ENCODE results near the gene MCM5.

Gene MCM5

GRCh38 chr22:35403356-35403755 is 3.4 kb downstream of the MCM5 start:
- DNase-seq (ENCODE audit: low read depth in 2 of 2): no peak

- no peak for DNase-seq (ENCODE audit: low read depth in 2 of 2)
Observed at GRCh38 chr22:35404176-35404575, 4.2 kb downstream of the MCM5 start.

DNA sequence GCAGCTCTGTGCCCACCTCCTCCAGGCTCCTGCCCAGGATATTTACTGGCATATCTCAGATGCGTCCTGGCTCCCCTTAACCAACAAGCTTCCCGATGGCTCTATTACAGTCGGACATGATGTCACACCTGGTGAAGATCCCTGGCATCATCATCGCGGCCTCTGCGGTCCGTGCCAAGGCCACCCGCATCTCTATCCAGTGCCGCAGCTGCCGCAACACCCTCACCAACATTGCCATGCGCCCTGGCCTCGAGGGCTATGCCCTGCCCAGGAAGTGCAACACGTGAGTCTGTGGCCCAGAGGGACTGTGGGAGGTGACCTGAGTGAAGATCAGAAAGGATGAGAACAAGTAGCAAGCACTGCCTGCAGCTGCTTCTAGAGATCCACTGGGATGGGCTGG is 6.5 kb downstream of the MCM5 start:
- no peak for DNase-seq (ENCODE audit: low read depth in 2 of 2)

GRCh38 chr22:35407362-35407761 is 7.4 kb downstream of the MCM5 start:
- DNase-seq (ENCODE audit: low read depth in 2 of 2): no peak

GRCh38 chr22:35409783-35410662 is 10.1 kb downstream of the MCM5 start:
- no peak for DNase-seq (ENCODE audit: low read depth in 2 of 2)

DNA sequence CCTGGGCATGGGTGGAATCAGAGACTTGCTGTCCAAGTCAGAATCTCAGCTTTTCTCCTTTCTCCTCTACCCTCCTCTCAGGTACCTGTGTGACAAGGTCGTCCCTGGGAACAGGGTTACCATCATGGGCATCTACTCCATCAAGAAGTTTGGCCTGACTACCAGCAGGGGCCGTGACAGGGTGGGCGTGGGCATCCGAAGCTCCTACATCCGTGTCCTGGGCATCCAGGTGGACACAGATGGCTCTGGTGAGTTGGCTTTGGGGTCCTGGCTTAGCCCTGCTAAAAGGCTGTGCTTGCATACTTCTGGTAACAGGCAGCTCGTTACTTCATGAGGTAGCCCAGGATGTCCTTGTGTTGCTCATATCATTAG is 10.7 kb downstream of the MCM5 start:
- no peak for DNase-seq (ENCODE audit: low read depth in 2 of 2)

DNA sequence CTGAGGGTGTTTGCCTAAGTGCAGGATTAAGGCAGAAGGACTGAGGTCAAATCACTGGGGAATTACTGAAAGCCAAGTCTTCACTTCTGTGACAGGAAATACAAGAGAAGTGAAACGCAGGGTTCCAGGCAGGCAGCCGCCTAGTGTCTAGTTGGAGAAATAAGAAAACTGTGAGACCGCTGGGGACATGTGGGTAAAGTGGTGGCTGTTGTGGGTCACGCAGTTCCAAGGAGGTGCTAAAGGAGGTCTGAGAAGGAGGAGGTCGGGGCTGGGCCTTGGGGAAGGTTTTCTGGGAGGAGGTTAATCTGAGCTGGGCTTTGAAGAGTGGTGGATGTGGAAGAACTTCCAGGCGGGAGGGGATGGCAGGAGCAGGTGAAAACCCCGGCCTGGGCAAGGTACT is 11.2 kb downstream of the MCM5 start:
- no peak for DNase-seq (ENCODE audit: low read depth in 2 of 2)

DNA sequence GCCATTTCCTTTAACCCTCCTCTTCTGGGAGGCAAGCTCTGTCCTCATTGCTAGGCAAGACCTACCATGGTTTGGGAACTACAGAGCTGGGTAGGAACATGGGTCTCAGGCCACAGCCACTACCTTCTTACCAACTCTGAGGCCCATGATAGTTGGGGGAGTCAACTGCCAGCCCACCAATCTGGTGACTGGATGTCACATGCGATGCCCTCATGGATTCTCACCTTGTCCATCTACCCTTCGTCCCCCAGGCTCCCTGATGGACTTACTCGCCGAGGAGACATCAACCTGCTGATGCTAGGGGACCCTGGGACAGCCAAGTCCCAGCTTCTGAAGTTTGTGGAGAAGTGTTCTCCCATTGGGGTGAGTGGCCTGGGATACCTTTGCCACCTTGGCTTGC is 13.7 kb downstream of the MCM5 start:
- DNase-seq (ENCODE audit: low read depth in 2 of 2): no peak

DNA sequence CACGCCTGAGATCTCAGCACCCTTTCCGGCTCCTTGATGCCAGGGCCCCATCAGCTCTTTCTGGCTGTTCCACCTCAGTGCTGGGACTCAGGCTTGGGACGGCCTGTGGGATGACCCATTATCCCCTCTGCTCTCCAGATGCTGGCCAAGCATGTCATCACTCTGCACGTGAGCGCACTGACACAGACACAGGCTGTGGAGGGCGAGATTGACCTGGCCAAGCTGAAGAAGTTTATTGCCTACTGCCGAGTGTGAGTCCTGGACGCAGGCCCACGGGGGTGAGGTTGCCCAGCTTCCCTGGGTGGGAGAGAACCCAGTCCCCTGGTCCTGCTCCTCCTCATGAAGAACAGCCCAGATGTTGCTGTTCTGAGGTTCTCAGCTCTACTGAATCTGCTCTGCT is 17.7 kb downstream of the MCM5 start:
- no peak for DNase-seq (ENCODE audit: low read depth in 2 of 2)

DNA sequence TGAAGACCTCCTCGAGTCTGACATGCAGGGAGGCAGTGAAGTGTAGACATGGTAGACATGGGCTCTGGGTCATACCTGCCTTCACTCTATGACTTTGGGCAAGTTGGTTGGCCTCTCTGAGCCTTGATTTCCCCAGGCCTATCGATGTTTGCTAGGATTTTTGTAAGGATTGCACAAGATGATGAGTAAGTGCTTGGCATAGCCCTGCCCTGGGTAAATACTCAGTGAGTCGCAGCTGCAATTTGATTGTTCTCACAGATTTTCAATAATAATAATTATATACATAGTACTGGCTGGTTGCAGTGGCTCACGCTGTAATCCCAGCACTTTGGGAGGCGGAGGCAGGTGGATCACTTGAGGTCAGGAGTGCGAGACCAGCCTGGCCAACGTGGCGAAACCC is 18.1 kb downstream of the MCM5 start:
- no peak for DNase-seq (ENCODE audit: low read depth in 2 of 2)

DNA sequence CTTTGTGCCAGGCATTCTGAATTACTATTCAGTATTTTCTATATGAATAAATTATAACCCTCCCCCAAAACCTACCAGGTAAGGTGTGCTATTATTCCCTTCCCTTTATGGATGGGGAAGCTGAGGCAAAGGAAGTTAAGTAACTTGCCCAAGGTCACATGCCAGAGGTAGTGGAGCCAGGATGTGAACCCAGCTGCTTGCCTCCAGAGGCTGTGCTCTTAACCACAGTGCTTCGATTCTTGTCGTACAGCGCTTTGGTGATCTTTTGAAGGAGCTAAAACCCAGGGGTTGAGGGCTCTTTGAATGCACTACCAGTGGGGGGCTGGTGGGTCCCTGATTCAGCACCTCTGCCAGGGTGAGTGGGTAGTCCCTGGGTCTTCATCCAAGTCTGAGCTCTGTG is 18.8 kb downstream of the MCM5 start:
- no peak for DNase-seq (ENCODE audit: low read depth in 2 of 2)

DNA sequence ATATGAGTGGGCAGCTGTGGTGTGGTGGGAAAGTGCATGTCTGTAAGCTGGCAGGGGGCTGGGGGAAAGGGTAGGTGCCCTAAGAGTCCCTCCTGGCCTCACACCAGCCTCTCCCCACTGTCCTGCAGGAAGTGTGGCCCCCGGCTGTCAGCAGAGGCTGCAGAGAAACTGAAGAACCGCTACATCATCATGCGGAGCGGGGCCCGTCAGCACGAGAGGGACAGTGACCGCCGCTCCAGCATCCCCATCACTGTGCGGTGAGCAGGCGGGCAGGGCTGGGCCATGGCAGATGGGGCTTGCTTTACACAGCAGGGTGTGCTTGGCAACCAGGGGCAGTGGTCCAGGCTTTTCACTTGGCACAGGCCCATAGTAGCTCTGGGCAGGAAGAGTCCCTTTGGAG is 19.8 kb downstream of the MCM5 start:
- no peak for DNase-seq (ENCODE audit: low read depth in 2 of 2)

DNA sequence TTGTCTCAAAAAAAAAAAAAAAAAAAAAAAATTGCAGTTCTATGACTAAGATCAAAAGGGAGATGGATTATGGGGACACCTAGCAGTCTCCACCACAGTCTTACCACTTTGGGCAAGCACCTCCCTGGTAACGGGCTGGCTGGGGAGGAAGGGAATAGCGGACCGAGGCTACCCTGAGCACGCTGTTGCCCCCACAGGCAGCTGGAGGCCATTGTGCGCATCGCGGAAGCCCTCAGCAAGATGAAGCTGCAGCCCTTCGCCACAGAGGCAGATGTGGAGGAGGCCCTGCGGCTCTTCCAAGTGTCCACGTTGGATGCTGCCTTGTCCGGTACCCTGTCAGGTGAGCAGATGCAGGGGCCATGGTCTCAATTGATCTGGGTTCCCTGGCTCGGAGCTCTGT is 21.2 kb downstream of the MCM5 start:
- no peak for DNase-seq (ENCODE audit: low read depth in 2 of 2)

- no peak for DNase-seq (ENCODE audit: low read depth in 2 of 2)
Observed at GRCh38 chr22:35422145-35422544, 22.2 kb downstream of the MCM5 start.

DNA sequence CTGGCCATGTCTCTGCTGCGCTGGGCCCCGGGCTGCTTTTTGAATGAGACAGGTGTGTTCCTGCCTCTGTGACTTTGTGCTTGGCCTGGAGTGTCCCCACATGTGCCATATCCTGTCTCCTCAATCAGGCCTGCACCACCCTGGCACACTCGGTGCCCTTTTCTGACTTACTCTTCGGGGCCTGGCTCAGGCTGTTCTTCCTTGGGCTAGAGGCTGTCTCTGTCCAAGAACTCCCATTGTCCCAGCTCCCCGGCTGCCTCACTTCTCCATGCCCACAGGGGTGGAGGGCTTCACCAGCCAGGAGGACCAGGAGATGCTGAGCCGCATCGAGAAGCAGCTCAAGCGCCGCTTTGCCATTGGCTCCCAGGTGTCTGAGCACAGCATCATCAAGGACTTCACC is 23.0 kb downstream of the MCM5 start:
- no peak for DNase-seq (ENCODE audit: low read depth in 2 of 2)

DNA sequence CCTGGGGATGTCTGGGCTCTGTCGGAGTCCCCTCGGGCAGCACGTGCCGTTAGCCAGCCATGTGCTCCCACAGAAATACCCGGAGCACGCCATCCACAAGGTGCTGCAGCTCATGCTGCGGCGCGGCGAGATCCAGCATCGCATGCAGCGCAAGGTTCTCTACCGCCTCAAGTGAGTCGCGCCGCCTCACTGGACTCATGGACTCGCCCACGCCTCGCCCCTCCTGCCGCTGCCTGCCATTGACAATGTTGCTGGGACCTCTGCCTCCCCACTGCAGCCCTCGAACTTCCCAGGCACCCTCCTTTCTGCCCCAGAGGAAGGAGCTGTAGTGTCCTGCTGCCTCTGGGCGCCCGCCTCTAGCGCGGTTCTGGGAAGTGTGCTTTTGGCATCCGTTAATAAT is 24.1 kb downstream of the MCM5 start:
- no peak for DNase-seq (ENCODE audit: low read depth in 2 of 2)

DNA sequence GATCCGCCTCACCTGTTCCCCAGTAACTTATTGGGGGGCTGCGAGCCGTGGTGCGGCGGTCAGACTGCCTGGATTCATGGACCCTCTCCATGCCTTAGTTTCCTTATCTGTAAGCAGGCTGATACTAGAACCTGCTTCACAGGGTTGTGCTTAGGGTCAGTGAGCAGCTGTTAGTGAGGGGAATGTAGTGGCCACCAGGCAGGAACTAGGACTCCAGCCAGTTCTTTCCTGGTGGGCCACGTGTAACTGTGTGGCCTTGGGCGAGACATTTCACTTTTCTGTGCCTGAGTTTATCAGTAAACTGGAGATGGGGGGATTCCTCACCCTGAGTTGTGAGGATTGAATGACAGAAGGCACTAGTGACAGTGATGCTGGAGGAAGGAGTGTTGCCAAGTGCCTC is 24.8 kb downstream of the MCM5 start:
- DNase-seq (ENCODE audit: low read depth in 2 of 2): no peak

DNA sequence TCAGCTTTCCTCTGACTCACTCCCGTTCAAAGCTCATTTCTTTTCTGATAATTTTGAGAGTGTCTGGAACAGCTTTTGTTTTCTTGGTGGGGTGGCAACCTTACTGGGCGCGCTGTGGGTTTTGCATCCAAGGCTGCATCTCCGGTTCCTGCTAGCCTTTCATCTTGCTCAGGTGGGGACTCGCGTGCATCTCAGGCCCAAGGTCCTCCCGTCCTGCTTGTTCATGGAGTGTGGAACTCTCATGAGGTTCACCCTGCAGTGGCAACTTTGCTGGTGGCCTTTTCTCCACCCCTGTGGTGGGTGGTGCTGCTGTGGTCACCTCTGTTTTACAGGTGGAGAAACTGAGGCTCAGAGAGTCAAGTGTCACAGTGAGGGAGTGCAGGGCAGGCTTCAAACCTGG is 25.6 kb downstream of the MCM5 start:
- DNase-seq (ENCODE audit: low read depth in 2 of 2): no peak

- DNase-seq (ENCODE audit: low read depth in 2 of 2): no peak
Observed at GRCh38 chr22:35425971-35426800, 26.2 kb downstream of the MCM5 start.

DNA sequence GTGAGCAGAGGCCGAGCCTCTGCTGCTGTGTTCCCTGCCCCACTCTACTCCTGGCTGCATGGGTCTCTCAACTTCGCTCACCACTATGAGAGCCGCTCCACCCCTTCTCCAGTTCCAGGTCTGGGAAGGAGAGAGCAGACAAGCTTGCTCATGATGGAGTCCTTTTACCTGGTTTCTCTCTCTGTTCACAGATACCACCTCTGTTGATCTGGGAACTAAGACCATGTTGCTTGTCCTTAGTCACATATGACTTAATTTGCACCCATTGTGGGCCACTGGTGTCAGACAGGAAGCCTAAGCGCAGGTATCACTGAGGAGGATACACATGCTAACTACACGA is 26.8 kb downstream of the MCM5 start:
- DNase-seq (ENCODE audit: low read depth in 2 of 2): no peak

- peak; percentile 28 to 53 for DNase-seq (ENCODE audit: low read depth in 2 of 2)
Observed at GRCh38 chr22:35430897-35431322, 31.0 kb downstream of the MCM5 start.

DNA sequence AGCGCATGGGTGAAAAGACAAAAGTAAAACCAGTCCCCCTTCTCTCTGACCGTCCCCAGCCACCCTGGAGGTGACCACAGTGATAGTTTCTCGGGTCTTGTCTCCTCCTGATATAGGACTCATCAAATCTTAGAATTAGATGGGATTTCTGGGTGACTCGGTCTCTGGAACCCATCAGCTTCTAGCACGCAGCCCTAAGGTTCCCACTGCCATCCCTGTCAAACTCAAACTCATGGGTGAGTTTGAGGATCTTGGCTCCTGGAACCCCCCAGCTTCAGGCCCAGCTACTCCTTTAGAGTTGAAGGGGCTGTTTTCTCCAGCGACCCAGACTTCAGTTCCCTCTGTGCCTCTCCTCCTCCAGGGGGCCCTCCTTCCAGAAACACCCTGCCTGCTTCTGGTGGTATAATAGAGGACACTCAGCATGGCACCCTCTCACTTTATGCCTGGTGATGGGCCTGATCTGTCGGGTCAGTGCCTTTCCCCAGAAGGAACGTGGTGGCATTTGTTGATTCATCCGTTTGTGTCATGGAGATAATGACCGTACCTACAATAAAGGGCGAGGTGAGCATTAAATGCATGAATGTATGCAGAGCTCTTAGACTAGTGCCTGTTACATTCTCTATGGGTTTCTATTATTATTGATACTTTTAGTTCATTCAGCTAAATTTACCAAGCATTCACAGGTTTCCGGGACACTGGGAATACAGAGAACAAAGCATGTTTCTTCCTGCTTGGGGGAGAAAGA is 31.7 kb downstream of the MCM5 start:
- DNase-seq (ENCODE audit: low read depth in 2 of 2): no peak

Measured in stimulated activated CD4-positive, alpha-beta T cell treated with anti-CD3 and anti-CD28 coated beads, Interleukin-12 subunit alpha, Interleukin-12 subunit beta, amount 100 ng/mL, for 24 hours (primary cell).